T-helper 1 cell treated with Interleukin-12 subunit alpha and Interleukin-12 subunit beta and Interleukin-4 antibody, amounts not matched to agents 30 μg/mL and 1 μg/mL, for 36 hours (primary cell): ENCODE measurements around the gene SAMSN1.
"Not testable (repeated sequence)": the region's sequence is repeated elsewhere in the genome, so short reads cannot be mapped to it uniquely, and the experiment has no call there.

Experiments
- H3K27ac Mint-ChIP-seq: one replicate; pipeline ENCODE4 v1.8.0; 2021; ENCODE audit warnings: mild to moderate bottlenecking, mixed read lengths
- H3K27me3 Mint-ChIP-seq: one replicate; pipeline ENCODE4 v1.8.0; 2021; ENCODE audit warnings: low read depth, mixed read lengths
- H3K36me3 Mint-ChIP-seq: one replicate; pipeline ENCODE4 v1.8.0; 2021; ENCODE audit warnings: low read depth, mixed read lengths
- H3K4me1 Mint-ChIP-seq: one replicate; pipeline ENCODE4 v1.8.0; 2021; ENCODE audit warnings: low read depth, mixed read lengths
- H3K4me3 Mint-ChIP-seq: one replicate; pipeline ENCODE4 v1.8.0; 2021; ENCODE audit warnings: mild to moderate bottlenecking, moderate library complexity, mixed read lengths
- H3K9me3 Mint-ChIP-seq: one replicate; pipeline ENCODE4 v1.8.0; 2021; ENCODE audit warnings: mixed read lengths

The SAMSN1 gene

GRCh38 chr21:14528815-14529214 lies 17.3 kb downstream of the SAMSN1 start:
- no peaks in the 10 kb centered on the region for H3K9me3 Mint-ChIP-seq
- peak overlapping the region; percentile 43 for H3K27ac Mint-ChIP-seq
- peaks cover 28% of the 10 kb centered on the region for H3K36me3 Mint-ChIP-seq
- peak overlapping the region; percentile 58 for H3K4me3 Mint-ChIP-seq
- H3K27me3 Mint-ChIP-seq, result no peaks in the 10 kb centered on the region
- peaks cover 58% of the 10 kb centered on the region for H3K4me1 Mint-ChIP-seq

GRCh38 chr21:14527696-14528652 lies 18.1 kb downstream of the SAMSN1 start:
- peaks cover 61% of the 10 kb centered on the region for H3K4me1 Mint-ChIP-seq
- peak overlapping the region; percentile 72 for H3K4me3 Mint-ChIP-seq
- H3K9me3 Mint-ChIP-seq, result no peaks in the 10 kb centered on the region
- no peaks in the 10 kb centered on the region for H3K27me3 Mint-ChIP-seq
- peak overlapping the region; percentile 87 for H3K27ac Mint-ChIP-seq
- peaks cover 35% of the 10 kb centered on the region for H3K36me3 Mint-ChIP-seq

- Mint-ChIP-seq H3K4me1 (peaks cover 62% of the 10 kb centered on the region), H3K9me3 (no peaks in the 10 kb centered on the region), H3K4me3 (peak overlapping the region; percentile 72), H3K27ac (peak overlapping the region; percentile 87), H3K36me3 (peaks cover 32% of the 10 kb centered on the region), H3K27me3 (no peaks in the 10 kb centered on the region)
Observed at GRCh38 chr21:14526836-14527695, 19.0 kb downstream of the SAMSN1 start.

GRCh38 chr21:14526199-14526598 lies 19.9 kb downstream of the SAMSN1 start:
- no peaks in the 10 kb centered on the region for H3K9me3 Mint-ChIP-seq
- H3K4me1 Mint-ChIP-seq, result peaks cover 63% of the 10 kb centered on the region
- H3K27me3 Mint-ChIP-seq, result no peaks in the 10 kb centered on the region
- H3K4me3 Mint-ChIP-seq, result no peak overlapping the region
- H3K36me3 Mint-ChIP-seq, result peaks cover 31% of the 10 kb centered on the region
- peak overlapping the region; percentile 87 for H3K27ac Mint-ChIP-seq

GRCh38 chr21:14523234-14523633 lies 22.9 kb downstream of the SAMSN1 start:
- H3K27me3 Mint-ChIP-seq, result no peaks in the 10 kb centered on the region
- H3K36me3 Mint-ChIP-seq, result peaks cover 30% of the 10 kb centered on the region
- peaks cover 55% of the 10 kb centered on the region for H3K4me1 Mint-ChIP-seq
- H3K27ac Mint-ChIP-seq, result peak overlapping the region; percentile 83
- H3K9me3 Mint-ChIP-seq, result no peaks in the 10 kb centered on the region
- H3K4me3 Mint-ChIP-seq, result peak overlapping the region; percentile 75

GRCh38 chr21:14522736-14523135 lies 23.4 kb downstream of the SAMSN1 start:
- Mint-ChIP-seq H3K4me3 (no peak overlapping the region), H3K9me3 (no peaks in the 10 kb centered on the region), H3K4me1 (peaks cover 57% of the 10 kb centered on the region), H3K27ac (no peak overlapping the region), H3K36me3 (peaks cover 35% of the 10 kb centered on the region), H3K27me3 (no peaks in the 10 kb centered on the region)

GRCh38 chr21:14520535-14520934 lies 25.6 kb downstream of the SAMSN1 start:
- Mint-ChIP-seq H3K36me3 (peaks cover 45% of the 10 kb centered on the region), H3K27me3 (no peaks in the 10 kb centered on the region), H3K4me3 (peak overlapping the region; percentile 44), H3K4me1 (peaks cover 51% of the 10 kb centered on the region), H3K9me3 (peaks cover 4% of the 10 kb centered on the region), H3K27ac (peak overlapping the region; percentile 61)

- Mint-ChIP-seq H3K27ac (no peak overlapping the region), H3K4me3 (no peak overlapping the region), H3K36me3 (peaks cover 57% of the 10 kb centered on the region), H3K27me3 (no peaks in the 10 kb centered on the region), H3K4me1 (peaks cover 53% of the 10 kb centered on the region), H3K9me3 (peaks cover 8% of the 10 kb centered on the region)
Observed at GRCh38 chr21:14519000-14519399, 27.1 kb downstream of the SAMSN1 start.

- peaks cover 43% of the 10 kb centered on the region for H3K4me1 Mint-ChIP-seq
- no peaks in the 10 kb centered on the region for H3K27me3 Mint-ChIP-seq
- H3K36me3 Mint-ChIP-seq, result peaks cover 82% of the 10 kb centered on the region
- no peak overlapping the region for H3K27ac Mint-ChIP-seq
- peaks cover 11% of the 10 kb centered on the region for H3K9me3 Mint-ChIP-seq
- H3K4me3 Mint-ChIP-seq, result no peak overlapping the region
Observed at GRCh38 chr21:14513804-14514203, 32.3 kb downstream of the SAMSN1 start.

- peaks cover 23% of the 10 kb centered on the region for H3K9me3 Mint-ChIP-seq
- H3K27ac Mint-ChIP-seq, result peak overlapping the region; percentile 24
- peaks cover 58% of the 10 kb centered on the region for H3K4me1 Mint-ChIP-seq
- peaks cover 95% of the 10 kb centered on the region for H3K36me3 Mint-ChIP-seq
- H3K27me3 Mint-ChIP-seq, H3K4me3 Mint-ChIP-seq: not testable (repeated sequence)
Observed at GRCh38 chr21:14506859-14507457, 39.2 kb downstream of the SAMSN1 start.

GRCh38 chr21:14500873-14501272 lies 45.2 kb downstream of the SAMSN1 start:
- H3K27ac Mint-ChIP-seq, result no peak overlapping the region
- peaks cover 1% of the 10 kb centered on the region for H3K9me3 Mint-ChIP-seq
- peaks cover 87% of the 10 kb centered on the region for H3K36me3 Mint-ChIP-seq
- H3K4me1 Mint-ChIP-seq, result peaks cover 41% of the 10 kb centered on the region
- no peak overlapping the region for H3K4me3 Mint-ChIP-seq
- no peaks in the 10 kb centered on the region for H3K27me3 Mint-ChIP-seq

- peaks cover 87% of the 10 kb centered on the region for H3K36me3 Mint-ChIP-seq
- H3K27me3 Mint-ChIP-seq, result no peaks in the 10 kb centered on the region
- H3K4me3 Mint-ChIP-seq, result no peak overlapping the region
- H3K27ac Mint-ChIP-seq, result no peak overlapping the region
- H3K4me1 Mint-ChIP-seq, result peaks cover 32% of the 10 kb centered on the region
- H3K9me3 Mint-ChIP-seq, result peaks cover under 1% of the 10 kb centered on the region
Observed at GRCh38 chr21:14499316-14499715, 46.8 kb downstream of the SAMSN1 start.

- H3K36me3 Mint-ChIP-seq, result peaks cover 87% of the 10 kb centered on the region
Observed at GRCh38 chr21:14497825-14498224, 48.3 kb downstream of the SAMSN1 start.

GRCh38 chr21:14495075-14495474 lies 51.0 kb downstream of the SAMSN1 start:
- Mint-ChIP-seq H3K27ac (no peak overlapping the region), H3K27me3 (no peaks in the 10 kb centered on the region), H3K36me3 (peaks cover 81% of the 10 kb centered on the region), H3K9me3 (peaks cover 8% of the 10 kb centered on the region), H3K4me3 (no peak overlapping the region), H3K4me1 (peaks cover 32% of the 10 kb centered on the region)

More at GRCh38 chr21:14497825-14498224, 48.3 kb downstream of the SAMSN1 start:
- H3K27ac Mint-ChIP-seq, result no peak overlapping the region
- no peaks in the 10 kb centered on the region for H3K27me3 Mint-ChIP-seq
- H3K9me3 Mint-ChIP-seq, result peaks cover 8% of the 10 kb centered on the region
- H3K4me3 Mint-ChIP-seq, result no peak overlapping the region
- H3K4me1 Mint-ChIP-seq, result peaks cover 28% of the 10 kb centered on the region
